HCT116 (cell line): ENCODE data around the gene SPANXA1. TPM values are rescaled to one million over a fixed set of nuclear protein-coding genes. Genes with fewer than 3 reads are reported as not detected.
"Not testable (repeated sequence)": the region's sequence is repeated elsewhere in the genome, so short reads cannot be mapped to it uniquely, and the experiment has no call there.

ENCODE experiments used
- ATAC-seq: fragments of 200-7000 bp; cut with Tn5 transposase; 2 replicates; pipeline ENCODE4 v1.9.1; 2020; ENCODE audit warnings: mild to moderate bottlenecking, moderate library complexity
- BruUV-seq: library from RNA; stranded (reverse); fragments of 400-500 nt; replicated peaks from 2 replicates; lab custom pipeline; 2021; lab: Mats Ljungman, UMichigan
- CTCF ChIA-PET: fragments of 300-600 bp; sonication (Branson Sonifier 250); formaldehyde crosslinking; loops from one replicate; lab custom pipeline; 2021; ENCODE audit warnings: antibody characterized with exemption; lab: Charles Lee
- POLR2A ChIA-PET: fragments of 300-600, 350-600 bp; sonication (Branson Sonifier 250); formaldehyde crosslinking; loops from one replicate; lab custom pipeline; 2021; ENCODE audit warnings: antibody characterized with exemption; lab: Charles Lee
- RAD21 ChIA-PET, 2 experiments: fragments of 300-600 bp; sonication (Branson Sonifier 250); formaldehyde crosslinking; loops; one replicate each; lab custom pipeline; 2023; ENCODE audit warnings: low total read pairs in 2 of 2; ENCODE audit not compliant: uncharacterized antibody in 2 of 2, unreplicated experiment in 2 of 2, low non-redundant PET in 1 of 2; lab: Charles Lee
- DNase-seq: peaks from one replicate; pipeline ENCODE4 v3.0.0-alpha.2; 2010; ENCODE audit warnings: low read depth, low spot score
- H2AFZ ChIP-seq: fragments of 200-600 bp; shearing (Covaris generic), sonication (generic); 2 replicates; pipeline ENCODE4 v1.6.1; 2017; ENCODE audit warnings: low read depth, mixed run types, mixed read lengths, antibody characterized with exemption, low read length; ENCODE audit not compliant: poor library complexity, severe bottlenecking
- H3K27ac ChIP-seq: 2 replicates; pipeline ENCODE4 v1.5.1; 2012; ENCODE audit warnings: low read depth, low read length
- H3K27me3 ChIP-seq: fragments of 200-600 bp; sonication (generic); 2 replicates; pipeline ENCODE4 v1.6.1; 2016; ENCODE audit warnings: mixed run types, low read length, mixed read lengths; ENCODE audit not compliant: insufficient read depth
- H3K36me3 ChIP-seq, 2 experiments: fragments of 200-500 bp in 1 of 2; fragments of 200-600 bp in 1 of 2; sonication (Bioruptor generic) in 1 of 2; sonication (generic) in 1 of 2; 2 replicates each; pipeline versions ENCODE4 v1.5.1 to v1.6.1; 2014 to 2016; ENCODE audit warnings: low read length in 2 of 2, inconsistent platforms in 1 of 2, mixed read lengths in 1 of 2, mixed run types in 1 of 2; ENCODE audit not compliant: insufficient read depth in 2 of 2, control insufficient read depth in 1 of 2
- H3K4me1 ChIP-seq, 2 experiments: fragments of 200-600 bp in 1 of 2; sonication (generic) in 1 of 2; 2 replicates each; pipeline versions ENCODE4 v1.5.1 to v1.6.1; 2012 to 2017; ENCODE audit warnings: low read length in 2 of 2, inconsistent platforms in 1 of 2, mild to moderate bottlenecking in 1 of 2, mixed read lengths in 1 of 2, mixed run types in 1 of 2, moderate library complexity in 1 of 2; ENCODE audit not compliant: insufficient read depth in 2 of 2, control insufficient read depth in 1 of 2
- H3K4me2 ChIP-seq: fragments of 200-600 bp; sonication (generic); 2 replicates; pipeline ENCODE4 v1.6.1; 2017; ENCODE audit warnings: mixed run types, low read length, mixed read lengths
- H3K4me3 ChIP-seq, 2 experiments: fragments of 200-600 bp in 1 of 2; sonication (generic) in 1 of 2; replicated peaks in 1 of 2; 2 replicates each; pipeline ENCODE4 v1.5.1; 2011 to 2016; ENCODE audit warnings: low read length in 2 of 2, control low read depth in 1 of 2, low read depth in 1 of 2, mild to moderate bottlenecking in 1 of 2, mixed read lengths in 1 of 2, mixed run types in 1 of 2
- H3K79me2 ChIP-seq: fragments of 200-600 bp; sonication (generic); 2 replicates; pipeline ENCODE4 v1.6.1; 2017; ENCODE audit warnings: mild to moderate bottlenecking, mixed run types, low read length, moderate library complexity, mixed read lengths; ENCODE audit not compliant: insufficient read depth
- H3K9ac ChIP-seq: fragments of 200-600 bp; sonication (generic); 2 replicates; pipeline ENCODE4 v1.6.1; 2016; ENCODE audit warnings: low read length, mixed read lengths
- H3K9me2 ChIP-seq: fragments of 200-600 bp; sonication (generic), shearing (Covaris generic); 2 replicates; pipeline ENCODE4 v1.6.1; 2017; ENCODE audit warnings: mixed run types, mild to moderate bottlenecking, moderate library complexity; ENCODE audit not compliant: insufficient read depth
- H3K9me3 ChIP-seq, 2 experiments: fragments of 200-500 bp in 1 of 2; fragments of 200-600 bp in 1 of 2; sonication (Bioruptor generic) in 1 of 2; sonication (generic) in 1 of 2; 2 replicates each; pipeline ENCODE4 v1.6.1; 2014 to 2017; ENCODE audit warnings: low read length in 2 of 2, mixed read lengths in 2 of 2, inconsistent platforms in 1 of 2, low read depth in 1 of 2, mild to moderate bottlenecking in 1 of 2, mixed run types in 1 of 2, moderate library complexity in 1 of 2; ENCODE audit not compliant: control insufficient read depth in 1 of 2, insufficient read depth in 1 of 2
- H4K20me1 ChIP-seq: fragments of 200-600 bp; sonication (generic), shearing (Covaris generic); 2 replicates; pipeline ENCODE4 v1.6.1; 2017; ENCODE audit warnings: mixed run types, mild to moderate bottlenecking, moderate library complexity; ENCODE audit not compliant: insufficient read depth
- intact Hi-C: fragments of 100-400 bp; cut with micrococcal nuclease; formaldehyde crosslinking; loops from 2 replicates; pipeline ENCODE4 v1.10.0; 2022
- total RNA-seq: library from RNA; stranded (reverse); gene quantifications from one replicate; pipeline ENCODE4 v1.2.1, GENCODE V29; 2021; ENCODE audit not compliant: unreplicated experiment

The SPANXA1 gene
- total RNA-seq, 1 experiment from 2014 or later: not detected

- H3K9me3 ChIP-seq, H3K36me3 ChIP-seq, H3K79me2 ChIP-seq, intact Hi-C loops, H3K9ac ChIP-seq, H3K27me3 ChIP-seq, H3K4me3 ChIP-seq, H3K27ac ChIP-seq, H3K9me2 ChIP-seq, DNase-seq, H2AFZ ChIP-seq, RAD21 ChIA-PET, CTCF ChIA-PET, H3K4me1 ChIP-seq, POLR2A ChIA-PET, H3K4me2 ChIP-seq, BruUV-seq, ATAC-seq, H4K20me1 ChIP-seq: not testable (repeated sequence)
Measured at GRCh38 chrX:141589408-141589807, 4.9 kb upstream of the SPANXA1 start, which contains the start of gene SPANXA2. SPANXA2 (plus strand) TSS chrX:141589708; CDS start chrX:141589768, 60 bp downstream.

GRCh38 chrX:141542551-141542950, 42.0 kb downstream of the SPANXA1 start:
- ATAC-seq, H3K4me2 ChIP-seq, DNase-seq, H3K4me3 ChIP-seq, H2AFZ ChIP-seq, RAD21 ChIA-PET, H3K27ac ChIP-seq, CTCF ChIA-PET, intact Hi-C loops, H3K4me1 ChIP-seq, H3K9ac ChIP-seq, POLR2A ChIA-PET, H4K20me1 ChIP-seq, H3K79me2 ChIP-seq, BruUV-seq, H3K27me3 ChIP-seq, H3K9me3 ChIP-seq, H3K36me3 ChIP-seq, H3K9me2 ChIP-seq: not testable (repeated sequence)

Other genes starting within 250 kb of the SPANXA1 start
- gene SPANXA2, start 5.0 kb upstream of the SPANXA1 start, total RNA-seq: not detected
- not detected for gene SPANXD, start 114.0 kb upstream of the SPANXA1 start, total RNA-seq